NCI-H748 treated with DMSO at 0.1 percent for 48 hours (cell line): ENCODE results near the gene CD302.
"Not testable (repeated sequence)": the region's sequence is repeated elsewhere in the genome, so short reads cannot be mapped to it uniquely, and the experiment has no call there.

Experiments
- DNase-seq: peaks from one replicate; lab custom pipeline; 2025; lab: John Stamatoyannopoulos, UW

Gene CD302

DNA sequence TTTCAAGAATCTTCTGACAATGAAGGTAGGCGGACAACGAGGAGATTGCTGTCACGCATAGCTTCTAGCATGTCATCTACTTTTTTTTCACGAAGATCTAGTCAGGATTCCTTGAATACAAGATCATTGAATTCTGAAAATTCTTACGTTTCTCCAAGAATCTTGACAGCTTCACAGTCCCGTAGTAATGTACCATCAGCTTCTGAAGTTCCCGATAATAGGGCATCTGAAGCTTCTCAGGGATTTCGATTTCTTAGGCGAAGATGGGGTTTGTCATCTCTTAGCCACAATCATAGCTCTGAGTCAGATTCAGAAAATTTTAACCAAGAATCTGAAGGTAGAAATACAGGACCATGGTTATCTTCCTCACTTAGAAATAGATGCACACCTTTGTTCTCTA is 49.9 kb downstream of the CD302 start:
- DNase-seq = no peak

DNA sequence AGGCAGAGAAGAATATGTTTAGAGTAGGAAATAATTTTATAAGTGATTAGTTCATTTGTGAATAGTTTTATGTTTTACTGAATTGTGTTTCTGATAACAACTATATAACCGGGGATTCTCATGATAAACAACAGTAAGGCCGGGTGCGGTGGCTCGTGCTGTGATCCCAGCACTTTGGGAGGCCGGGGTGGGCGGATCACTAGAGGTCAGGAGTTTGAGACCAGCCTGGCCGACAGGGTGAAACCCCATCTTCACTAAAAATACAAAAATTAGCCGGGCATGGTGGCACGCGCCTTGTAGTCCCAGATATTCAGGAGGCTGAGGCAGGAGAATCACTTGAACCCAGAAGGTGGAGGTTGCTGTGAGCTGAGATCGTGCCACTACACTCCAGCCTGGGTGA is 52.8 kb downstream of the CD302 start:
- DNase-seq = not testable (repeated sequence)

GRCh38 chr2:159744363-159744762 is 53.6 kb downstream of the CD302 start:
- DNase-seq = no peak

GRCh38 chr2:159742846-159743245 is 55.2 kb downstream of the CD302 start:
- no peak for DNase-seq

DNA sequence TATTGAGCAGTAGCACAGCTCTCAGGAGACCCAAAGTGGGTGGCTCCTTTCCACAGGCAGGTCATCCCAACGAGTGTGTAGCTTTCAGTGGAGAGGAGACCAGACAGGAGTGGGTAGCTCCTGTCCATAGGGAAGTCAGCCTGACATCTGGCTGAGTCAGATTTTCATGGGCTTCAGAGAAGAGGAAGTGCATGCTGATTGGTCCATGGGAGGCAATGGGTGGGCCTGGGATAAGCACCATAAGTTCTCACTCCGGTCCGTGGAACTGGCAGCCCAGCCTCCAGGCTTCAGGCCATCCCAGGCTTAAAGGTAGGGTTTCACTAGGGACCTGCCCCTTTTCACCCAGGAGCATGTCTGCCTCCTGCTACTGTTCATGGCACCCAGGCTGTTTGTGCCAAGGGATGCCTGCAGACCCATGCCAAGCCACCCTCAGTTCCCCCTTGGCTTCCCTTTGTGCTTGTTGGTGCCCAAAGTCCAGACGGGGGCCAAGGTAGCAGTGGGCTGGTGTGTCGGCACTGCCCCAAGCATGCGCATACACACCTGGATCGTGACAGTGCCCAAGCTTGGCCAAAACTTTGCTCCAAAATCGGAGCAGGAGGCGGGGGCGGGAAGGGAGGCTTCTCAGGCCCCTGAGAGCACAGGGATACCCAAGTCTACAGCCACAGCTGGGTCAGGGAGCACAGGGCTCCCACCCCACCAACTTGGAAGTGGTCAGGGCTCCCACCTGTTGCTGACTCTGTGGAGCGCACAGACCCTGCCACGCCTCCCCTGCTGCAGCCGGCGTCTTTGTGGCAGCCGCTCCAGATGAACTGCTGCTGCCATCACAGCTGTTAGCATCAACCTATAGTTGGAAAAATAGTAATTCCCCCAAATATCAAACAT is 59.3 kb downstream of the CD302 start:
- no peak for DNase-seq

DNA sequence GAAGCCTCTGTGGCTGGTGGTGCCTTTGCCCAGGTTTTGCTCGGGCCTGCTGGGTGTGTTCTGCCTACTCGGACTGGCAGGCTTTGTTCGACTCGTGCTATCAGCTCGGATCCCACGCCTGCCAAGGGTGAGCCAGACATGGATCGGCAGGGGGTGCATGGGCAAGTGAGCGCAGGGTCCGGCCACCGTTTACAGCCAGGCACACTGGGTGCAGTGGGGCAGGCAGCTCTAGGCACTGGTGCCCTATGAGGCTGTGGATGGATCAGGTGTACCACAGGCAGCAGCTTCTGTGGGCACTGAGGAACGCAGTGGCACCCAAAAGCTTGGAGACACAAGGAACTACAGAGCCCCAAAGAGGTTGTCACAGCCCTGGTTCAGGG is 60.1 kb downstream of the CD302 start:
- DNase-seq = no peak

DNA sequence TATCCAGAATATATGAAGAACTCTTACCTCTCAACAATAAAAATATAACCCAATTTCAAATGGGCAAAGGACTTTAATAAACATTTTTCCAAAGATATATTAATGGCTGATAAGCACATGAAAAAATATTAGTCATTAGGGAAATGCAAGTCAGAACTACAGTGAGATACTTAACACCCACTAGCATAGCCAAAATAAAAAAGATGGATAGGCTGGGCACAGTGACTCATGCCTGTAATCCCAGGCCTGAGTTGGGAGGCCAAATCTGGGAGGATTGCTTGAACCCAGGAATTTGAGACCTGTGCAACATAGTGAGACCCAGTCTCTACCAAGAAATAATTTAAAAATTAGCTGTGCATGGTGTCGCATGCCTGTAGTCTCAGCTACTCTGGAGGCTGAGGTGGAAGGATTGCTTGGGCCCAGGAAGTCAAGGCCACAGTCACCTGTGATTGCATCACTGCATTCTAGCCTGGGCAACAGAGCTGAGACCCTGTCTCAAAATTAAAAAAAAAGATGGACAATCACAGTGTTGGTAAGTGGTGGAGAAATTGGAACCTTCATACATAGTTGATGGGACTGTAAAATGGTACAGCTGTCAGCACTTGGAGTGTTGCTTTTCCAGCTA is 60.6 kb downstream of the CD302 start:
- DNase-seq = no peak

DNA sequence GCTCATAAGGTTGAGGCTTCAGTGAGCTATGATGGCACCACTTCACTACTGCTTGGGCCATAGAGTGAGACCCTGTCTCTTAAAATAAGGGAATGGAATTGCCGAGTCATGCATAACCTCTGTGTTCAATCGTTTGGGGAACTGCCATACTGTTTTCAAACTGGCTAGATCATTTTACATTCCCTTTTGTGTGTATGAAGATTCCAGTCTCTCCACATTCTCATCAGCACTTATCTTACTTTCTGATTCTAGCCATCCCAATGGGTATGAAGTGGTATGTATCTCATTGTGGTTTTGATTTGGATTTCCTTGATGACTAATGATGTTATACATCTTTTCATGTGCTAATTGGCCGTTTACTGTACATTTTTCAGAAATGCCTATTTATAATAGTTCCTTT is 62.0 kb downstream of the CD302 start:
- DNase-seq = no peak

GRCh38 chr2:159735648-159736047 is 62.4 kb downstream of the CD302 start:
- no peak for DNase-seq

- DNase-seq = no peak
These were observed 69.4 kb downstream of the CD302 start for GRCh38 chr2:159728629-159729028.

- no peak for DNase-seq
These were observed 72.3 kb downstream of the CD302 start for GRCh38 chr2:159725713-159726112.

- DNase-seq = not testable (repeated sequence)
These were observed 73.0 kb downstream of the CD302 start for GRCh38 chr2:159724795-159725572.

- no peak for DNase-seq
These were observed 75.4 kb downstream of the CD302 start for GRCh38 chr2:159722580-159722979.

- no peak for DNase-seq
These were observed 77.3 kb downstream of the CD302 start for GRCh38 chr2:159720676-159721075.
